HepG2 (cell line): Measurements from ENCODE around the gene ARHGAP5. TPM values are rescaled to one million over a fixed set of nuclear protein-coding genes. Genes with fewer than 3 reads are reported as not detected.

Experiments used
- AHR ChIP-seq: IDR thresholded peaks from 2 replicates; pipeline ENCODE4 v1.6.1; 2018; ENCODE audit warnings: missing genetic modification reagents, missing compliant biosample characterization
- ATF5 ChIP-seq: sonication (generic); formaldehyde crosslinking; IDR thresholded peaks from 2 replicates; pipeline ENCODE4 v1.4.0; 2020; ENCODE audit warnings: mild to moderate bottlenecking, low read depth, missing genetic modification reagents
- CEBPB ChIP-seq: IDR thresholded peaks from 2 replicates; pipeline ENCODE4 v1.6.1; 2011; ENCODE audit warnings: low read depth, low read length, improper control_type of control experiment, borderline replicate concordance
- CTCF ChIP-seq: sonication (generic); formaldehyde crosslinking; IDR thresholded peaks from 2 replicates; pipeline ENCODE4 v1.5.0; 2020; ENCODE audit warnings: mild to moderate bottlenecking, missing genetic modification reagents, moderate library complexity
- ELF1 ChIP-seq: sonication (generic); formaldehyde crosslinking; IDR thresholded peaks from 2 replicates; pipeline ENCODE4 v1.4.0; 2020; ENCODE audit warnings: missing genetic modification reagents
- FOXJ3 ChIP-seq: sonication (generic); formaldehyde crosslinking; IDR thresholded peaks from 2 replicates; pipeline ENCODE4 v1.4.0; 2020; ENCODE audit warnings: missing genetic modification reagents, mild to moderate bottlenecking, borderline replicate concordance
- FOXO4 ChIP-seq: sonication (generic); formaldehyde crosslinking; conservative IDR thresholded peaks from 2 replicates; pipeline ENCODE4 v1.8.1; 2023; ENCODE audit warnings: missing genetic modification reagents
- HNRNPK ChIP-seq: fragments of 200-400 bp; formaldehyde crosslinking; IDR thresholded peaks from 2 replicates; pipeline ENCODE4 v1.6.1; 2018; ENCODE audit warnings: low read length, low read depth, moderate library complexity, mild to moderate bottlenecking; ENCODE audit not compliant: poor library complexity, severe bottlenecking
- KMT2B ChIP-seq: IDR thresholded peaks from 2 replicates; pipeline ENCODE4 v1.6.1; 2016; ENCODE audit warnings: missing genetic modification reagents, missing compliant biosample characterization
- NR2C2 ChIP-seq: sonication (generic); formaldehyde crosslinking; IDR thresholded peaks from 2 replicates; pipeline ENCODE4 v1.4.0; 2020; ENCODE audit warnings: missing genetic modification reagents, mild to moderate bottlenecking, moderate library complexity, borderline replicate concordance
- PPARG ChIP-seq: conservative IDR thresholded peaks from 2 replicates; pipeline ENCODE4 v1.6.1; 2016; ENCODE audit warnings: missing biosample characterization, missing genetic modification reagents
- TBP ChIP-seq: sonication (generic); formaldehyde crosslinking; IDR thresholded peaks from 2 replicates; pipeline ENCODE4 v1.5.0; 2020; ENCODE audit warnings: missing genetic modification reagents
- THAP9 ChIP-seq: sonication (generic); formaldehyde crosslinking; IDR thresholded peaks from 2 replicates; pipeline ENCODE4; 2020; ENCODE audit warnings: missing genetic modification reagents, mild to moderate bottlenecking, borderline replicate concordance
- ZBTB10 ChIP-seq: sonication (generic); formaldehyde crosslinking; IDR thresholded peaks from 2 replicates; pipeline ENCODE4 v1.4.0; 2020; ENCODE audit warnings: missing genetic modification reagents, borderline replicate concordance
- ZNF260 ChIP-seq: sonication (generic); formaldehyde crosslinking; IDR thresholded peaks from 2 replicates; pipeline ENCODE4 v1.4.0; 2020; ENCODE audit warnings: missing genetic modification reagents, low read depth, mild to moderate bottlenecking, borderline replicate concordance
- ZNF44 ChIP-seq: sonication (generic); formaldehyde crosslinking; IDR thresholded peaks from 2 replicates; pipeline ENCODE4 v1.5.1; 2020; ENCODE audit warnings: mild to moderate bottlenecking, missing genetic modification reagents
- ZNF652 ChIP-seq: IDR thresholded peaks from 2 replicates; pipeline ENCODE4 v1.6.1; 2016; ENCODE audit warnings: low read depth, borderline replicate concordance
- polyA plus RNA-seq, 8 experiments: library from polyadenylated mRNA; depleted of rRNA in 3 of 8; stranded (reverse) in 7 of 8; unstranded in 1 of 8; fragments of >200 nt; fragmentation: Illumina TruSeq in 4 of 8; extraction: Trizol in 4 of 8; gene quantifications; 2 replicates each; pipeline versions ENCODE4 v1.2.1 to v1.2.3, GENCODE V29; 2011 to 2016; ENCODE audit warnings: low read depth in 4 of 8, missing spikeins in 1 of 8, mixed read lengths in 1 of 8; ENCODE audit not compliant: insufficient read depth in 1 of 8
- total RNA-seq, 5 experiments: library from RNA; depleted of rRNA; stranded (reverse); fragments of >200 nt; fragmentation: Illumina TruSeq; extraction: Trizol; gene quantifications; 2 replicates each; pipeline ENCODE4 v1.2.3, GENCODE V29; 2016; ENCODE audit warnings: low read depth in 1 of 5

Gene ARHGAP5
- total and polyA plus RNA-seq, 2 of the 13 experiments (the other 11 are each of a cell fraction or from before 2014, with no cell fraction given), result 33.7 to 144 TPM

GRCh38 chr14:32076278-32077080 is 625 bp upstream of the ARHGAP5 start (continued):
- peak; percentile 14; the same call in 1 of the 2 replicates for TF ChIP-seq ZBTB10 (CRISPR knock-in tag)
- 0 out of 2 replicates have a peak, but pooled peaks have one; percentile 13 for TF ChIP-seq CTCF (CRISPR knock-in tag)
- peak; percentile 48; the same call in 1 of the 2 replicates for TF ChIP-seq ATF5 (CRISPR knock-in tag)
- no peak for TF ChIP-seq ZNF260
- 0 out of 2 replicates have a peak, but pooled peaks have one; percentile 93 for TF ChIP-seq FOXO4
- peak; percentile 75; the same call in 1 of the 2 replicates for TF ChIP-seq NR2C2 (CRISPR knock-in tag)
- peak; percentile 78 for TF ChIP-seq THAP9 (CRISPR knock-in tag)
- no peak for TF ChIP-seq FOXJ3 (CRISPR knock-in tag)
- TF ChIP-seq CEBPB, result no peak
- no peak for TF ChIP-seq ZNF652 (CRISPR knock-in tag)
- no peak for TF ChIP-seq TBP (CRISPR knock-in tag)
- 0 out of 2 replicates have a peak, but pooled peaks have one; percentile 33 for TF ChIP-seq PPARG (CRISPR knock-in tag)
- peak; percentile 100 for TF ChIP-seq HNRNPK
- no peak for TF ChIP-seq AHR (CRISPR knock-in tag)
- peak; percentile 67; the same call in 1 of the 2 replicates for TF ChIP-seq KMT2B
- TF ChIP-seq ELF1 (CRISPR knock-in tag), result peak; percentile 82
- TF ChIP-seq ZNF44 (CRISPR knock-in tag), result peak; percentile 95
